ENCODE results near the gene OXER1. TPM values are rescaled to one million over a fixed set of nuclear protein-coding genes. Genes with fewer than 3 reads are reported as not detected.

OXER1 gene
- total and polyA plus RNA-seq, 2 of the 13 experiments (the other 11 are each of a cell fraction or from before 2014, with no cell fraction given), result 8.0 to 9.0 TPM

DNA sequence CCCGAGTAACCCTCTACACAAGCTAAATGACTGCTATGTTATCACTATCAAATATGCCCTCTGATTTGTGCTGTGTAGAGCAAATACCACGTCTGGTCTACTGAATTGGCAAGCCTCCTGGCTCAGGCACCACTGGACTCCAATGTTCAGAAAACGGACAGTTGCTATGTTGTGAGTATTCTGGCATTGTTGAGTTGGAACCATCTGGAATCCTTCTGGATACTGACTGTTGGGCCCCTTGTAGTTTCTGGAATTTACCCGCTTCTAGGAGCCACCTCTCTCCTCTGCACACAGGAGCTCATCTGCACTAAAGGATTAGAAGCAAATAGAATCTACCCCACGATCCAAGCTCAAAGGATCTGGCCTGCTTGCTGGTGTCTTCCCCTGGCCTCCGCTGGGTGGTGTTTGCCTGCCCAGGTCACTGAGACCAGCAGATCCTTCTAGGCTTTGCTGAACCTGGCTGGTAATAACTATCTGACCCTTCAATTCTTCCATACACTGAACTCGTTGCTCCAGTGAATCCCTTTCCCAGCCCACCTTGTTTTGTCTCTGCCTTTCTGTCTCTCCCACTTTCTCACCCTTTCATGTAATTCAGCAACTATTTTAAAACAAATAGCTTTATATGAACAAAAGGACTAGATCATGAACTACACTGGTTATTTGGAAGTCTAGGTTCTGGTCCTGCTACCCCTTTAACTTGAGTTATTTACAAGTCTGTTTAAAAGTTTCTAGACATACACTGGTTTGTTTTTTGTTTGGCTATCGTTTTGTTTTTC, 30.5 kb upstream of the OXER1 start (continued):
- TF ChIP-seq, protein P1, sequence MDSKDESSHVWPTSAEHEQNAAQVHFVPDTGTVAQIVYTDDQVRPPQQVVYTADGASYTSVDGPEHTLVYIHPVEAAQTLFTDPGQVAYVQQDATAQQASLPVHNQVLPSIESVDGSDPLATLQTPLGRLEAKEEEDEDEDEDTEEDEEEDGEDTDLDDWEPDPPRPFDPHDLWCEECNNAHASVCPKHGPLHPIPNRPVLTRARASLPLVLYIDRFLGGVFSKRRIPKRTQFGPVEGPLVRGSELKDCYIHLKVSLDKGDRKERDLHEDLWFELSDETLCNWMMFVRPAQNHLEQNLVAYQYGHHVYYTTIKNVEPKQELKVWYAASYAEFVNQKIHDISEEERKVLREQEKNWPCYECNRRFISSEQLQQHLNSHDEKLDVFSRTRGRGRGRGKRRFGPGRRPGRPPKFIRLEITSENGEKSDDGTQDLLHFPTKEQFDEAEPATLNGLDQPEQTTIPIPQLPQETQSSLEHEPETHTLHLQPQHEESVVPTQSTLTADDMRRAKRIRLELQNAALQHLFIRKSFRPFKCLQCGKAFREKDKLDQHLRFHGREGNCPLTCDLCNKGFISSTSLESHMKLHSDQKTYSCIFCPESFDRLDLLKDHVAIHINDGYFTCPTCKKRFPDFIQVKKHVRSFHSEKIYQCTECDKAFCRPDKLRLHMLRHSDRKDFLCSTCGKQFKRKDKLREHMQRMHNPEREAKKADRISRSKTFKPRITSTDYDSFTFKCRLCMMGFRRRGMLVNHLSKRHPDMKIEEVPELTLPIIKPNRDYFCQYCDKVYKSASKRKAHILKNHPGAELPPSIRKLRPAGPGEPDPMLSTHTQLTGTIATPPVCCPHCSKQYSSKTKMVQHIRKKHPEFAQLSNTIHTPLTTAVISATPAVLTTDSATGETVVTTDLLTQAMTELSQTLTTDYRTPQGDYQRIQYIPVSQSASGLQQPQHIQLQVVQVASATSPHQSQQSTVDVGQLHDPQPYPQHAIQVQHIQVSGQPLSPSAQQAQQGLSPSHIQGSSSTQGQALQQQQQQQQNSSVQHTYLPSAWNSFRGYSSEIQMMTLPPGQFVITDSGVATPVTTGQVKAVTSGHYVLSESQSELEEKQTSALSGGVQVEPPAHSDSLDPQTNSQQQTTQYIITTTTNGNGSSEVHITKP (CRISPR knock-in tag; IDR thresholded peaks at IDR 0.05; ENCODE audit: low read depth), result no peak
- TF ChIP-seq AGO1 (IDR thresholded peaks at IDR 0.05; ENCODE audit: low read depth, low read length, poor library complexity, severe bottlenecking) (no peak), ZSCAN9 (CRISPR knock-in tag; IDR thresholded peaks at IDR 0.05; ENCODE audit: borderline replicate concordance) (0 out of 2 replicates have a peak, but pooled peaks have one; percentile 6), ZNF136 (CRISPR knock-in tag; IDR thresholded peaks at IDR 0.05; ENCODE audit: low read depth) (no peak), ZNF550 (CRISPR knock-in tag; IDR thresholded peaks at IDR 0.05; ENCODE audit: borderline replicate concordance) (no peak; the same call in 1 of the 2 replicates), NFKBIZ (CRISPR knock-in tag; IDR thresholded peaks at IDR 0.05) (no peak), DMAP1 (CRISPR knock-in tag; IDR thresholded peaks at IDR 0.05) (no peak), KAT8 (CRISPR knock-in tag; IDR thresholded peaks at IDR 0.05) (no peak), HNRNPH1 (optimal IDR thresholded peaks at IDR 0.05; ENCODE audit: low read depth, low read length) (no peak), ZNF589 (CRISPR knock-in tag; conservative IDR thresholded peaks at IDR 0.05) (no peak), ZNF605 (CRISPR knock-in tag; IDR thresholded peaks at IDR 0.05) (0 out of 2 replicates have a peak, but pooled peaks have one; percentile 20), ZNF552 (CRISPR knock-in tag; IDR thresholded peaks at IDR 0.05; ENCODE audit: borderline replicate concordance) (no peak), XRCC5 (optimal IDR thresholded peaks at IDR 0.05; ENCODE audit: low read length) (peak; percentile 98)
- TF ChIP-seq, protein P2, sequence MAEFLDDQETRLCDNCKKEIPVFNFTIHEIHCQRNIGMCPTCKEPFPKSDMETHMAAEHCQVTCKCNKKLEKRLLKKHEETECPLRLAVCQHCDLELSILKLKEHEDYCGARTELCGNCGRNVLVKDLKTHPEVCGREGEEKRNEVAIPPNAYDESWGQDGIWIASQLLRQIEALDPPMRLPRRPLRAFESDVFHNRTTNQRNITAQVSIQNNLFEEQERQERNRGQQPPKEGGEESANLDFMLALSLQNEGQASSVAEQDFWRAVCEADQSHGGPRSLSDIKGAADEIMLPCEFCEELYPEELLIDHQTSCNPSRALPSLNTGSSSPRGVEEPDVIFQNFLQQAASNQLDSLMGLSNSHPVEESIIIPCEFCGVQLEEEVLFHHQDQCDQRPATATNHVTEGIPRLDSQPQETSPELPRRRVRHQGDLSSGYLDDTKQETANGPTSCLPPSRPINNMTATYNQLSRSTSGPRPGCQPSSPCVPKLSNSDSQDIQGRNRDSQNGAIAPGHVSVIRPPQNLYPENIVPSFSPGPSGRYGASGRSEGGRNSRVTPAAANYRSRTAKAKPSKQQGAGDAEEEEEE (CRISPR knock-in tag; IDR thresholded peaks at IDR 0.05; ENCODE audit: borderline replicate concordance), result no peak
- TF ChIP-seq, protein P3, sequence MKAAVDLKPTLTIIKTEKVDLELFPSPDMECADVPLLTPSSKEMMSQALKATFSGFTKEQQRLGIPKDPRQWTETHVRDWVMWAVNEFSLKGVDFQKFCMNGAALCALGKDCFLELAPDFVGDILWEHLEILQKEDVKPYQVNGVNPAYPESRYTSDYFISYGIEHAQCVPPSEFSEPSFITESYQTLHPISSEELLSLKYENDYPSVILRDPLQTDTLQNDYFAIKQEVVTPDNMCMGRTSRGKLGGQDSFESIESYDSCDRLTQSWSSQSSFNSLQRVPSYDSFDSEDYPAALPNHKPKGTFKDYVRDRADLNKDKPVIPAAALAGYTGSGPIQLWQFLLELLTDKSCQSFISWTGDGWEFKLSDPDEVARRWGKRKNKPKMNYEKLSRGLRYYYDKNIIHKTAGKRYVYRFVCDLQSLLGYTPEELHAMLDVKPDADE (CRISPR knock-in tag; IDR thresholded peaks at IDR 0.05), result no peak
- TF ChIP-seq, protein P4, sequence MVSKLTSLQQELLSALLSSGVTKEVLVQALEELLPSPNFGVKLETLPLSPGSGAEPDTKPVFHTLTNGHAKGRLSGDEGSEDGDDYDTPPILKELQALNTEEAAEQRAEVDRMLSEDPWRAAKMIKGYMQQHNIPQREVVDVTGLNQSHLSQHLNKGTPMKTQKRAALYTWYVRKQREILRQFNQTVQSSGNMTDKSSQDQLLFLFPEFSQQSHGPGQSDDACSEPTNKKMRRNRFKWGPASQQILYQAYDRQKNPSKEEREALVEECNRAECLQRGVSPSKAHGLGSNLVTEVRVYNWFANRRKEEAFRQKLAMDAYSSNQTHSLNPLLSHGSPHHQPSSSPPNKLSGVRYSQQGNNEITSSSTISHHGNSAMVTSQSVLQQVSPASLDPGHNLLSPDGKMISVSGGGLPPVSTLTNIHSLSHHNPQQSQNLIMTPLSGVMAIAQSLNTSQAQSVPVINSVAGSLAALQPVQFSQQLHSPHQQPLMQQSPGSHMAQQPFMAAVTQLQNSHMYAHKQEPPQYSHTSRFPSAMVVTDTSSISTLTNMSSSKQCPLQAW (CRISPR knock-in tag; IDR thresholded peaks at IDR 0.05), result peak; percentile 37; the same call in 1 of the 2 replicates
- TF ChIP-seq, protein P5, sequence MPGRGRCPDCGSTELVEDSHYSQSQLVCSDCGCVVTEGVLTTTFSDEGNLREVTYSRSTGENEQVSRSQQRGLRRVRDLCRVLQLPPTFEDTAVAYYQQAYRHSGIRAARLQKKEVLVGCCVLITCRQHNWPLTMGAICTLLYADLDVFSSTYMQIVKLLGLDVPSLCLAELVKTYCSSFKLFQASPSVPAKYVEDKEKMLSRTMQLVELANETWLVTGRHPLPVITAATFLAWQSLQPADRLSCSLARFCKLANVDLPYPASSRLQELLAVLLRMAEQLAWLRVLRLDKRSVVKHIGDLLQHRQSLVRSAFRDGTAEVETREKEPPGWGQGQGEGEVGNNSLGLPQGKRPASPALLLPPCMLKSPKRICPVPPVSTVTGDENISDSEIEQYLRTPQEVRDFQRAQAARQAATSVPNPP (CRISPR knock-in tag; IDR thresholded peaks at IDR 0.05), result no peak
